ENCODE measurements around the gene TSPAN16. TPM values are rescaled to one million over a fixed set of nuclear protein-coding genes. Genes with fewer than 3 reads are reported as not detected.
A peak's percentile ranks its signal among the peaks of the same experiment; 100 is the strongest.

The TSPAN16 gene
- total and polyA plus RNA-seq, 2 of the 13 experiments (the other 11 are each of a cell fraction or from before 2014, with no cell fraction given): not detected

DNA sequence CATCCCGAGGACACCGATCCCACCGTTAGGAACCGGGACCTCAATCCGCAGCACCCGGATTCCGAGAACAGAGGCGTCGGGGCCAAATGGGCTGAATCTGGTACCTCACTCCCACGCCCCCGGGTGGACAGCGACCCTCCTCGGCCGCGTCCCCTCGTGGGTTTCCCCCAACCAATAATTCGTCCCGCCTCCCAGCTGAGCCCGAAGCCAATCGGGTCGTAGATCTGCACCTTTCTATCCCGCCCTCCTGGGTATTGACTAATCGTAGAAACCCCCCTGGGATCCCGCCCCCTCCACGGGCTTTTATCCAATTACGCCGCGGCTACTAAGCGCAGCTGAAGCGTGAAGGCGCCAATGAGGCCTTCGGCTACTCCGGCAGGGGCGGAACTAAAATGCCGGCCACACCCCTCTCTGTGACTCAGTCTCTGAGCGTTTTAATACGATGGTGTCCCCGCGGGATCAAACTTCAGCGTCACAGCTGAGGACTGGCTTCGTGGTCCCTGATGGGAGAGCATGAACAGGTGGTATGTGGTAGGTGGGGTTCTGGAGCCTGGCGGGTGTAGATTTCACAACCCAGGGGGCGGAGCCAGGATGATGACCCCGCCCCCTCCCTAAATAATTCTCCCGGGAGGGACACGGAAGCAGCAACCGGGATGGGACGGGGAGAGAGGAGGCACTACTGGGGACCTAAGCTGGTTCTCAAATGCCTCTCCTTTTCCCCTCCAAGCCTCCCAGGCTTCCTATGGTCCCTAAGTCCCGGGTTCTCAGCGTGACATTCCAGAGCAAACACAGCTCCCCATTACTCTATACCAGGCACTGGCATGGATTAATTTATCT is 50.4 kb downstream of the TSPAN16 start, which contains the start of the genes CCDC159 and TMEM205 (continued):
- 0 out of 2 replicates have a peak, but pooled peaks have one; percentile 12 for TF ChIP-seq NFKB2 (CRISPR knock-in tag; IDR thresholded peaks at IDR 0.05; ENCODE audit: borderline replicate concordance)
- 0 out of 2 replicates have a peak, but pooled peaks have one; percentile 32 for TF ChIP-seq CSRNP1 (CRISPR knock-in tag; IDR thresholded peaks at IDR 0.05)
- no peak for TF ChIP-seq NR2F1 (CRISPR knock-in tag; IDR thresholded peaks at IDR 0.05)
- TF ChIP-seq ZNF687 (CRISPR knock-in tag; IDR thresholded peaks at IDR 0.05): peak; percentile 55
- peak; percentile 81 for TF ChIP-seq THAP11 (CRISPR knock-in tag; IDR thresholded peaks at IDR 0.05)
- peak; percentile 93 for TF ChIP-seq SP2 (CRISPR knock-in tag; IDR thresholded peaks at IDR 0.05)
- TF ChIP-seq ARID2 (CRISPR knock-in tag; IDR thresholded peaks at IDR 0.05; ENCODE audit: borderline replicate concordance): 0 out of 2 replicates have a peak, but pooled peaks have one; percentile 37
- TF ChIP-seq, protein P1, sequence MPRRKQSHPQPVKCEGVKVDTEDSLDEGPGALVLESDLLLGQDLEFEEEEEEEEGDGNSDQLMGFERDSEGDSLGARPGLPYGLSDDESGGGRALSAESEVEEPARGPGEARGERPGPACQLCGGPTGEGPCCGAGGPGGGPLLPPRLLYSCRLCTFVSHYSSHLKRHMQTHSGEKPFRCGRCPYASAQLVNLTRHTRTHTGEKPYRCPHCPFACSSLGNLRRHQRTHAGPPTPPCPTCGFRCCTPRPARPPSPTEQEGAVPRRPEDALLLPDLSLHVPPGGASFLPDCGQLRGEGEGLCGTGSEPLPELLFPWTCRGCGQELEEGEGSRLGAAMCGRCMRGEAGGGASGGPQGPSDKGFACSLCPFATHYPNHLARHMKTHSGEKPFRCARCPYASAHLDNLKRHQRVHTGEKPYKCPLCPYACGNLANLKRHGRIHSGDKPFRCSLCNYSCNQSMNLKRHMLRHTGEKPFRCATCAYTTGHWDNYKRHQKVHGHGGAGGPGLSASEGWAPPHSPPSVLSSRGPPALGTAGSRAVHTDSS (CRISPR knock-in tag; conservative IDR thresholded peaks at IDR 0.05): no peak
- TF ChIP-seq XRCC5 (optimal IDR thresholded peaks at IDR 0.05; ENCODE audit: low read length): peak; percentile 27
- TF ChIP-seq ZBTB20 (CRISPR knock-in tag; IDR thresholded peaks at IDR 0.05; ENCODE audit: borderline replicate concordance, low read depth): 0 out of 2 replicates have a peak, but pooled peaks have one; percentile 53
- peak; percentile 32; the same call in 1 of the 2 replicates for TF ChIP-seq ERF (CRISPR knock-in tag; IDR thresholded peaks at IDR 0.05)
- peak; percentile 49; the same call in 1 of the 2 replicates for TF ChIP-seq ZFX (CRISPR knock-in tag; IDR thresholded peaks at IDR 0.05; ENCODE audit: low read depth)
- TF ChIP-seq PAF1 (CRISPR knock-in tag; IDR thresholded peaks at IDR 0.05): no peak
- no peak; the same call in 1 of the 2 replicates for TF ChIP-seq NRL (CRISPR knock-in tag; IDR thresholded peaks at IDR 0.05; ENCODE audit: borderline replicate concordance)
- TF ChIP-seq SPEN (CRISPR knock-in tag; IDR thresholded peaks at IDR 0.05; ENCODE audit: low read depth): peak; percentile 33; the same call in 1 of the 2 replicates
- no peak for TF ChIP-seq EED (CRISPR knock-in tag; IDR thresholded peaks at IDR 0.05)
- peak in 1 of 2 experiments; percentile 30; a peak in 1 of 4 replicates for TF ChIP-seq KLF16 (CRISPR knock-in tag; IDR thresholded peaks at IDR 0.05)
- TF ChIP-seq ZNF557 (CRISPR knock-in tag; IDR thresholded peaks at IDR 0.05): no peak
- 0 out of 2 replicates have a peak, but pooled peaks have one; percentile 12 for TF ChIP-seq ZNF441 (CRISPR knock-in tag; IDR thresholded peaks at IDR 0.05; ENCODE audit: borderline replicate concordance)
- TF ChIP-seq HNF4A (CRISPR knock-in tag; IDR thresholded peaks at IDR 0.05): no peak
- TF ChIP-seq RFXAP (CRISPR knock-in tag; IDR thresholded peaks at IDR 0.05; ENCODE audit: borderline replicate concordance): no peak
